Activated T-helper 1 cell treated with anti-CD3 and anti-CD28 coated beads, Interleukin-12 subunit alpha, Interleukin-12 subunit beta, Interleukin-2, Interleukin-4 antibody, amounts not matched to agents 30 ng/mL and 10 ng/mL and 1 ng/mL, durations not matched to agents 14 hours and 24 hours and 36 hours (primary cell): ENCODE data around the gene EP400. TPM values are rescaled to one million over a fixed set of nuclear protein-coding genes. Genes with fewer than 3 reads are reported as not detected.

Source experiments
- DNase-seq: peaks from one replicate; pipeline ENCODE4 v3.0.0; 2021; ENCODE audit warnings: low spot score
- H3K27ac Mint-ChIP-seq: one replicate; pipeline ENCODE4 v1.8.0; 2021; ENCODE audit warnings: mild to moderate bottlenecking, mixed read lengths
- H3K27me3 Mint-ChIP-seq: one replicate; pipeline ENCODE4 v1.8.0; 2022; ENCODE audit warnings: mild to moderate bottlenecking, moderate library complexity, mixed read lengths; ENCODE audit not compliant: insufficient read depth
- H3K36me3 Mint-ChIP-seq: one replicate; pipeline ENCODE4 v1.8.0; 2021; ENCODE audit warnings: low read depth, mixed read lengths
- H3K4me1 Mint-ChIP-seq: one replicate; pipeline ENCODE4 v1.8.0; 2021; ENCODE audit warnings: low read depth, mixed read lengths
- H3K4me3 Mint-ChIP-seq: one replicate; pipeline ENCODE4 v1.8.0; 2021; ENCODE audit warnings: mild to moderate bottlenecking, moderate library complexity, mixed read lengths
- H3K9me3 Mint-ChIP-seq: one replicate; pipeline ENCODE4 v1.8.0; 2021; ENCODE audit warnings: mixed read lengths
- intact Hi-C: fragments of 100-400 bp; cut with micrococcal nuclease; formaldehyde crosslinking; loops from one replicate; pipeline ENCODE4 v1.15.1; 2024
- total RNA-seq: library from RNA; stranded (reverse); gene quantifications from 2 replicates; pipeline ENCODE4 v1.2.3, GENCODE V29; 2022

EP400 gene
- total RNA-seq, 1 donor from 2014 or later = 66.6 TPM

DNA sequence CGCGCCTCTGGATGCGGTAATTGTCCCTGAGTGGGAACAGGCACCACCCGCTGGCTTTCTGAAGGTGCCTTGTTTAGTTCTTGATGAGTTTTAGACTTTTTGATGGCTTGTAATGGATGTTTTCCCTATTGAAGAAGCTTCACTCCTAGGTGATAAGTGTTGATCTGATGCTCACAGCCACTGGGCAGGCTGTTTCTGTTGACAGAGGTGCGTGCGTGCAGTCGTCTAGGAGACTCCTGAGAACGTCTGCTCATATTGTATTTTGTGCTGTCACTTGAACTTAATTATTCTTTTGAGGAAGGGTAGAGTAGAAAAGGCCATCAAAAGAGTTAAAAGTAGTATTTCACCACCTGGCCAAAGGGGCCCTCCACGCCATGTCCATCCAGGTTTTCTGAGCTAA lies 70.5 kb downstream of the EP400 start:
- no peak for DNase-seq
- H3K27ac Mint-ChIP-seq = no peak overlapping the region
- no peaks in the 10 kb centered on the region for H3K4me1 Mint-ChIP-seq
- H3K9me3 Mint-ChIP-seq = no peaks in the 10 kb centered on the region
- H3K36me3 Mint-ChIP-seq = peaks cover 47% of the 10 kb centered on the region
- no peaks in the 10 kb centered on the region for H3K27me3 Mint-ChIP-seq
- intact Hi-C loops = no loop called here
- H3K4me3 Mint-ChIP-seq = no peak overlapping the region

DNA sequence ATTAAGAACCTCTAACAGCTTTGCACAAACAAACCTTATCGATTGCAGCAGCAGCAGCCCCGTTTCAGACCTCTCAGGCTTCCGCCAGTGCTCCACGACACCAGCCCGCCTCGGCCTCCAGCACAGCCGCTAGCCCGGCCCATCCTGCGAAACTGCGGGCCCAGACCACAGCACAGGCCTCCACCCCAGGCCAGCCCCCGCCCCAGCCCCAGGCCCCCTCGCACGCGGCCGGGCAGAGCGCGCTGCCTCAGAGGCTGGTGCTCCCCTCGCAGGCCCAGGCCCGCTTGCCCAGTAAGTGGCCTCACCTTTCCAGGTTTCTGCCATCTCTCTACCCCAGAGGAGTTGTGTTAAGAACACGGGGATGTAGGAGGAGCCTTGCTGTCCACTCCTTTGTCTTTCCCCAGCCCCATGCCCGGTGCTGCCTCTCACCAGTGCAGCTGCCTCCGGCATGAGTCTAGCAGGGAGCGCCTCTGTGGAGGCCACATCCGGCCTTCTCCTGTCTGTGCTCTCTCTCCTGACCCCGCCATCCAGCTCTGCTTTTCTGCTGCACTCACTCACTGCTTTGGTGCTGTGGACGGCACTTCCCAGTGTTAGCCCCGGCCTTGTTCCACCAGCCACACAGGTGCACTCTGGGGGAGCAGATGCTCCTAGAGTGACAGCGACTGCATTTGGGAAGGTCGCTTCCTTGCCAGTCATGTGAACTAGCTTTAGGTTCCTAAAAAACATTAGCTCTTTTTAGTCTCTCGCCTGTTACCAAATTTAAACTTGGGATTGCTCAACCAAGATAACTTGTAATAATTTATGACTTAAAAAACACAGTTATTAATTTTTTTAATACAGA lies 71.5 kb downstream of the EP400 start:
- H3K4me1 Mint-ChIP-seq = no peaks in the 10 kb centered on the region
- no peaks in the 10 kb centered on the region for H3K27me3 Mint-ChIP-seq
- H3K27ac Mint-ChIP-seq = no peak overlapping the region
- H3K36me3 Mint-ChIP-seq = peaks cover 52% of the 10 kb centered on the region
- intact Hi-C loops = no loop called here
- no peak overlapping the region for H3K4me3 Mint-ChIP-seq
- no peaks in the 10 kb centered on the region for H3K9me3 Mint-ChIP-seq
- no peak for DNase-seq

- peaks cover 48% of the 10 kb centered on the region for H3K36me3 Mint-ChIP-seq
- no peak overlapping the region for H3K4me3 Mint-ChIP-seq
- H3K27me3 Mint-ChIP-seq = no peaks in the 10 kb centered on the region
- no peak for DNase-seq
- intact Hi-C loops = no loop called here
- no peak overlapping the region for H3K27ac Mint-ChIP-seq
- no peaks in the 10 kb centered on the region for H3K9me3 Mint-ChIP-seq
- H3K4me1 Mint-ChIP-seq = no peaks in the 10 kb centered on the region
Observed at GRCh38 chr12:132021965-132022364, 72.2 kb downstream of the EP400 start.

- no peaks in the 10 kb centered on the region for H3K4me1 Mint-ChIP-seq
- no peak overlapping the region for H3K27ac Mint-ChIP-seq
- no peaks in the 10 kb centered on the region for H3K9me3 Mint-ChIP-seq
- DNase-seq = no peak
- peaks cover 43% of the 10 kb centered on the region for H3K36me3 Mint-ChIP-seq
- no peaks in the 10 kb centered on the region for H3K27me3 Mint-ChIP-seq
- no peak overlapping the region for H3K4me3 Mint-ChIP-seq
- intact Hi-C loops = no loop called here
Observed at GRCh38 chr12:132023658-132024057, 73.9 kb downstream of the EP400 start.

DNA sequence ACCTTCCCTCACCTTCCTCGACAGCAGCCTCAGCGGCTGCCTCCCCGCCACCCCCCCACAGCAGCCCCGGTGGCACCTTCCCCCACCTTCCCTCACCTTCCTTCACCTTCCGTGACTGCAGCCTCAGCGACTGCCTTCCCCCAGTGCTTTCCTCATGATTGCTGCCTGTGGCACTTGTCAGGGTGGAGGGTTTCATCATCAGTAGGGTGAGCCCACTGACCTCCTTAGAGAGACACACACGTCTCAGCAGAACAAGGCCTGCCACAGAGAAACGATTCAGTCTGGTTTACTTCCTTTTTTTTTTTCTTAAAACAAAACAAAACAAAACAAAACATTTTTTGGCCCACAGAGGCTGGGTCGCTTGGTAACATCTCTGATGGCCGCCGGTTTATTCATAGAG lies 75.0 kb downstream of the EP400 start:
- DNase-seq = no peak
- Mint-ChIP-seq H3K27ac (no peak overlapping the region), H3K4me3 (no peak overlapping the region), H3K9me3 (no peaks in the 10 kb centered on the region), H3K27me3 (no peaks in the 10 kb centered on the region), H3K36me3 (peaks cover 44% of the 10 kb centered on the region), H3K4me1 (no peaks in the 10 kb centered on the region)
- intact Hi-C loops = no loop called here

DNA sequence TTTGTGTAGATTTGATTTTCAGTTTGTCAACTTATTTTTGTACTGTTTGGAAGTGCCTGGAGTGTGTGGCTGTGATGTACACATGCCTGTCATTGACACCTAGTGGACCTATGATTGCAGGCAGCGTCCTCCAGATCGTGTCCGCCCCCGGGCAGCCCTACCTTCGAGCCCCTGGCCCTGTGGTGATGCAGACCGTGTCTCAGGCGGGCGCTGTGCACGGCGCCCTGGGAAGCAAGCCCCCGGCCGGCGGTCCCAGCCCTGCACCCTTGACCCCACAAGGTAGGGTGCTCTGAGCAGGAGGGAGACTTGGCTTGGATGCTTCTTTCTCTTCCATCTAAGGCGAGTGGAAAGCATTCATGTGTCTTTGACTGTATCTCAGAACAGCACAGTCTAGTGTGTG lies 75.8 kb downstream of the EP400 start:
- no peaks in the 10 kb centered on the region for H3K9me3 Mint-ChIP-seq
- H3K4me1 Mint-ChIP-seq = no peaks in the 10 kb centered on the region
- H3K27me3 Mint-ChIP-seq = no peaks in the 10 kb centered on the region
- no peak overlapping the region for H3K4me3 Mint-ChIP-seq
- intact Hi-C loops = no loop called here
- no peak for DNase-seq
- peaks cover 47% of the 10 kb centered on the region for H3K36me3 Mint-ChIP-seq
- H3K27ac Mint-ChIP-seq = no peak overlapping the region

- Mint-ChIP-seq H3K27ac (no peak overlapping the region), H3K36me3 (peaks cover 53% of the 10 kb centered on the region), H3K4me3 (no peak overlapping the region), H3K9me3 (no peaks in the 10 kb centered on the region), H3K4me1 (no peaks in the 10 kb centered on the region), H3K27me3 (no peaks in the 10 kb centered on the region)
- no peak for DNase-seq
- intact Hi-C loops = no loop called here
Observed at GRCh38 chr12:132026061-132026795, 76.5 kb downstream of the EP400 start.

GRCh38 chr12:132026796-132027500 lies 77.2 kb downstream of the EP400 start:
- intact Hi-C loops = no loop called here

GRCh38 chr12:132027636-132028035 lies 77.9 kb downstream of the EP400 start:
- no peak overlapping the region for H3K27ac Mint-ChIP-seq
- H3K36me3 Mint-ChIP-seq = peaks cover 49% of the 10 kb centered on the region
- H3K4me3 Mint-ChIP-seq = no peak overlapping the region
- no peaks in the 10 kb centered on the region for H3K4me1 Mint-ChIP-seq
- H3K27me3 Mint-ChIP-seq = no peaks in the 10 kb centered on the region
- intact Hi-C loops = no loop called here
- no peaks in the 10 kb centered on the region for H3K9me3 Mint-ChIP-seq
- DNase-seq = no peak

More at GRCh38 chr12:132026796-132027500, 77.2 kb downstream of the EP400 start:
- H3K27me3 Mint-ChIP-seq = no peaks in the 10 kb centered on the region
- no peak overlapping the region for H3K4me3 Mint-ChIP-seq
- H3K9me3 Mint-ChIP-seq = no peaks in the 10 kb centered on the region
- H3K27ac Mint-ChIP-seq = no peak overlapping the region
- H3K4me1 Mint-ChIP-seq = no peaks in the 10 kb centered on the region
- no peak for DNase-seq
- peaks cover 50% of the 10 kb centered on the region for H3K36me3 Mint-ChIP-seq

- no peak for DNase-seq
- no peaks in the 10 kb centered on the region for H3K4me1 Mint-ChIP-seq
- peaks cover 49% of the 10 kb centered on the region for H3K36me3 Mint-ChIP-seq
- intact Hi-C loops = no loop called here
- H3K4me3 Mint-ChIP-seq = no peak overlapping the region
- H3K27me3 Mint-ChIP-seq = no peaks in the 10 kb centered on the region
- no peaks in the 10 kb centered on the region for H3K9me3 Mint-ChIP-seq
- H3K27ac Mint-ChIP-seq = no peak overlapping the region
Observed at GRCh38 chr12:132028111-132028510, 78.4 kb downstream of the EP400 start.

- Mint-ChIP-seq H3K4me3 (no peak overlapping the region), H3K27ac (no peak overlapping the region), H3K27me3 (no peaks in the 10 kb centered on the region), H3K36me3 (peaks cover 53% of the 10 kb centered on the region), H3K9me3 (no peaks in the 10 kb centered on the region), H3K4me1 (no peaks in the 10 kb centered on the region)
- intact Hi-C loops = no loop called here
- DNase-seq = no peak
Observed at GRCh38 chr12:132029503-132030300, 80.0 kb downstream of the EP400 start.

DNA sequence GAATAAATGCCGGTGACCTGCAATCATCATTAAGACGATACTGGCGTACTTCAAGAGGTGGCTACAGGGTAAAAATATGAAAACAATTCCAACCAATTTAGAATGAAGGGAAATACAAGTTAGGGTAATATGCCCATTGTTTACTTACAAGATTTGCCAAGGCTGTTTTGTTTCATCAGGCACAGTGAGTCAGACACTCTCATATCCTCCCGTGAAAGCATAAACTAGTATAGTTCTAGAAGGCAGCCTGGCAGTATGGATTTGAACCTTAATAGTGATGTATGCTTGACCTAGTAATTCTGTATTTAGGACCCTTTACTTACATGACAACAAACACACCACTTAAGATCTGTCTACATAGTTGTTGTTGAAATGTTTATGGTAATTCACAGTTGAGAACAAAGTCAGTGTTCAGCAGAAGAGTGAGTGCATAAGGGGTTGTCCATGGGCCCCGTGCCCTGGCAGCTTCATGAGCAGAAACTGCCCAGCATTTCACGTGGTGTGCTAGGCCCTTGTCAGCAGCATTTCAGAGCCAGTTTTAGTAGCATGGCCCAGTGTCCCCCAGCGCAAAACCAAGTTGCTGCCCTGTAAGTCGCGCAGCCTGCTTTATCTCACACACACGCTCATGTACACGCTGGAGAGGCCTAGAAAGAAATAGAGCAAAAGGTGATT lies 80.8 kb downstream of the EP400 start:
- DNase-seq = no peak
- intact Hi-C loops = no loop called here
- no peaks in the 10 kb centered on the region for H3K9me3 Mint-ChIP-seq
- H3K36me3 Mint-ChIP-seq = peaks cover 52% of the 10 kb centered on the region
- no peaks in the 10 kb centered on the region for H3K27me3 Mint-ChIP-seq
- no peak overlapping the region for H3K4me3 Mint-ChIP-seq
- H3K4me1 Mint-ChIP-seq = no peaks in the 10 kb centered on the region
- no peak overlapping the region for H3K27ac Mint-ChIP-seq
